HG02943 (cell line): ENCODE results near the gene COMMD1.
A peak's percentile ranks its signal among the peaks of the same experiment; 100 is the strongest.
"Not testable (repeated sequence)": the region's sequence is repeated elsewhere in the genome, so short reads cannot be mapped to it uniquely, and the experiment has no call there.

Experiments used
- ATAC-seq: cut with Tn5 transposase; IDR thresholded peaks from one replicate; pipeline ENCODE4 v1.9.1; 2021; ENCODE audit warnings: mild to moderate bottlenecking, low read depth, moderate library complexity; ENCODE audit not compliant: unreplicated experiment

The COMMD1 gene

DNA sequence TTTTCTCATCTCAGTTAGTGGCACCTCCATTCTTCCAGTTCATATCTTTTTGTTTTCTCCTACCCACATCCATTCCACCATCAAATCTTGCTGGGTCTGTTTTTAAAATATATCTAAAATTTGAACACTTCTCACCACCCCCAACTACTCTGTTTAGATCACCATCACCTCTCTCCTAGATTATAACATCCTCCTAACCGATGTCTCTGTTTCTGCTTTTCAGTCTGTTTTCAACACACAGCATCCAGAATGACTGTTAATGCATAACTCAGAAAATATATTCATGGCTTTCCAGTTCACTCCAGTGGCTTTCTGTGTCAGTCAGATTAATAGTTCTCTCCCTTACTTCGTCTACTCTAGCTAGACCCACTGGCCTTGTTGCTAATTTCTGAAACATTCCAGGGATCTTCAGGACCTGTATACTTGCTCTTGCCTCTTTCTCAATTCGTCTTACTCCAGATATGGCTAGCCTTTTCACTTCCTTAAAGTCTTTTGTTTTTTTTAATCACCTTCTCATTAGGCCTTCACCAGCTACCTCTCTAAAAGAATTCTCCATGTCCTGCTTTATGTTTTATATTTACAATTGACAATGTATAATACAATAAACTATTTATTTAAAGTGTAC, 105.3 kb downstream of the COMMD1 start:
- ATAC-seq: no peak

DNA sequence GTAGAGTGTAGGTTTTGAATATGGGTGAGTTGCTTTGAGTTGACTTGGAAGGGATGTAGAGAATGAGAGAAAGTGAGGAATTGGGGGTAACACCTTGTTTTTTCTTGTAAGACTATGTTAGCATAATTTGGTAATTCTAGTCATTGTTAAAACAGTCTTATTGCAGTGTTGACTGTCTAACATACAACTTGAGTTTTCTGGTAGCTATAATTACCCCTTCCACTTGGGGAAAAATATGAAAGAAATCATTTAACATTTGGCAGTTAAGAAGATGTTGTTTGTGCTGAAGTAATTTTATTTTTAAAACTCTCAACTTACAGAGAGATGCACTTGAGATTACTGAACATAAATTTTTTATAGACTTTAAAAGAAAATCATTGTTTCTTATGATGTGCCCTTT, 108.2 kb downstream of the COMMD1 start:
- no peak for ATAC-seq

DNA sequence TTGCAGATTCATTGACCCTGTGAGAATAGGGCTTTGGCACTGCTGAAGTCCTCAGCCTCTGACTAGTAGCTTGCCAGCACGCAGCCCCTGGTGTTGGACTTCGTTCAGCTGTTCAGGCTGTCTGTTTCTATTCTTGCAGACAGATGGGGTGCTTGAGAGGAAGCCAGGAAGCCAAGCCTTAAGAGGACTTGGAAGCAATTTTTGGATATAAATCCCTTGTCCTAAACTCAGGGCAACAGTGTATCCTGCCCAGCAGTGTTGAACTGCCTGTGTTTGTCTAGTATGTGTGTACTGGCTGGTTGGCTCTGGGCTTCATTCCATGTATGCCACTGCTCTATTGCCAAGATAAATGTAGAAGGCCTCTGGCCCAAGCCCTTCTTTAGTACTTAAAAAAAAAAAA, 108.6 kb downstream of the COMMD1 start:
- no peak for ATAC-seq

DNA sequence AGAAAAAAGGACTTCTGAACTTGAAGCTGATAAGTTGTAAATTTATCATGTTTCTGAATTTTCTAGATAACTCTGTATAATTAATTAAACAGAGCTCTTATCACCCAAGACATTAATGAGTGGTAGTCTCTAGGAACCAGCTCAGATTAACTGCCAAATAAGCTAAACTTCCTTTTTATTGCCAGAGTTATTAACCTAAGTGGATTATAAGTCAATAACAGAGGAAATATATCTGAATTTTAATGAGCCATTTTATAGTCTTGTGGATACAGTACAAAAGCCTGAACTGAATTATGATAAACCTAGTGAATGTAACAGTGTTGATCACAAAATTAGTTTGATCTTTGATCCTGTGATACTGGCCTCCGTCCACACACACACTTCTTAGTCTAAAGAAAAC, 111.5 kb downstream of the COMMD1 start:
- no peak for ATAC-seq

DNA sequence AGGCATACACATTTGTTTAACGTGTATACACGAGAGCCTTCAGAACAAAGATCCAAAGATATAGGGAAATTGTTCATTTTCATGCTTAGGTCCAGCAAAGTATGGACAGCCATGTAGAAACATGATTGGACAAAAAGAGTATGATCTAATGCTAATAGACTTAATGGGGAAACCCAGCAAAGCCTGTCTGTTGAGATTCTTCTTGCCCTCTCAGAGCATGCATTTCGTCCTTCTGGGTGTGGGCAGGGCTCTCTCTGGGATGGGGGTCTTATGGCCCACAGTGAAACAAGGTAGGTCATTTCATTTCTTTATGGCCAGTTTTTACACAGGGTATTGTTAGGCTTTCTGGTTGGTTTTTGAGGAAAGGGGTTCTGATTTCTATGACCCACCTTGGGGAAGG, 124.4 kb downstream of the COMMD1 start:
- no peak for ATAC-seq

DNA sequence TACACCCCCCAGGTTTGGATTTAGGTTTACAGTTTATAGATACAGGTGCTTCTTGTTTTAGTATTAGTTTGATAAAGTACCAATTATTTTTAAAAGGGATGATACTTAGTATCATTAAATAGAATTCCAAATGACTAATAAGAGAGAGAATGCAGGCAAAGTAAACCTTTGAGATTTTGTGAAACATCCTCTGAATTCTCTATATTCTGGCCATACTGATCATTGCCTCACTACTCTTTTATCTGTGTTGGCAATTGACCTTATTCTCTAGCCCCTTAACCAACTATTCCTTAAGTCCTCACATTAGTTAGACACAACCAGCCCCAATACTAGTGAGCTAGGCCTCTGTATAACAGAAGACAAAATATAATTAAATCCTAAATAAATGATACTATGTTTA, 125.4 kb downstream of the COMMD1 start:
- no peak for ATAC-seq

DNA sequence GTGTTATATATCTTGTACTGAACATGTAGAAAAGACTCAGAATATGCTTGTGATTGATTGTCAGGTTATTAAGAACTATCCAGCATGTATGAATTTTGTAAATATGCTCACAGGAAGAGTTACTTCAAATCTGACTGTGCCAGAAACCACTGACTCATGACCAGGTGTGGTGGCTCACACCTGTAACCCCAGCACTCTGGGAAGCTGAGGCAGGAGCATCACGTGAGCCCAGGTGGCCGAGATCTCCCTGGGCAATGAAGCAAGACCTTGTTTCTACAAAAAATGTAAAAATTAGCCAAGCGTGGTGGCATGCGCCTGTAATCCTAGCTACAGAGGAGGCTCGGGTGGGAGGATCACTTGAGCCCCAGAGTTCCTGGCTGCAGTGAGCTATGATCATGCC, 126.6 kb downstream of the COMMD1 start:
- no peak for ATAC-seq

DNA sequence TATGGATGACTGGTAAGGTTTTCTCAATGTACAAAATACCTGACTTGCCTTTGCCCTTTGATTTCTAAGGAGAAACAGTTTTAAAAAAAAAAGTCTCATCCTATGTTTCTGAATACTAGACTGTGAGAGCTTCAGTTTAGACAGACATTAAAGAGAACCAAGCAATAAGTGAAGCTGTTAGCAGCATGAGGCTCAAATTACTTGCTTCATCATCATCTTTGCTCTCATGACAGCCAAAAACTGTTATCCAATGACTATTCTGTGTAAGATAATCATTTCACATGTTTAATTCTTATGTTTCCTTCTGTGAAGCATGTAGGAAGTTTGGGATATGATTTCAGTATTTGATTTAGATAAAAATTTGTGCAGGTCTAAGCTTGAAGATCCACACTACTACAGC, 129.2 kb downstream of the COMMD1 start:
- no peak for ATAC-seq

DNA sequence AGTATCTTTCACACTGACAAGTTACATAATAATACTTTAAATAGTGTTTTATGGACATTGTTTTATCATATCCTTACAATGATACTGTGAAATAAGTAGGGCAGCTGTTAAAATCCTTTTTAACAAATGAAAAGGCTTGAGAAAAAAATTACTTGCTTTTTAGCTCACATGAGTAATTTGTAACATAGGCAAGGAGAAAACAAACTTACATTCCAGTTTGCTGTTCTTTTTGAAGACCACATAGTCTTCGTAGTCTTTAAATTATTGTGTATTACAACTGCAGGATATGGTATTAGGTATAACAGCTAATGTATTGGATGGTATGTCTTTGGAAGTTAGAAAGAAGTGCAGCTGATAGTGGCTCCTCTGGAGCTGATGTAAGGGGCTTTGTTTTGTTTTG, 130.8 kb downstream of the COMMD1 start:
- no peak for ATAC-seq

DNA sequence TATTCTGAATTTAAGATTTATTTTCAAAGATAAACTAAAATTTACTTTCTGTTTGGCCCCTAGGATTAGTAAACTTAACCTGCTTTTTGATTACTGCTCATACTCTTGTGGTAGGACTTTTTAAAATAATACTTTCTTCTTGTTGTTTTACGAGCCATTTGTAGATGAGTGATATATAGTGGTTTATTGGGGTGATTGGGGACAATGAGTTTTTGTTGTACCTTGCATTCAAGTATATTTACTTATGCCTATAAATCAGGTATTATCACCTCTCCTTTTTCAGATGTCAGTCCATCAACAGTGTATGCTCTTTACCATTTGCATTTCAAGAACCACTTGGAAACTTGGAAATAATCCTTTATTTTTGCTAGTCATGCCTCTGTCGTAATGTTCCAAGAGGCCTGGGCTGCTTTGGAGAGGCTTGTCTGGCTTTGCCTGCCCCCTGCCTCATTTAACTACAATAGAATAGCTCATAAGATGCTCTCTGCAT, 131.3 kb downstream of the COMMD1 start:
- ATAC-seq: no peak

DNA sequence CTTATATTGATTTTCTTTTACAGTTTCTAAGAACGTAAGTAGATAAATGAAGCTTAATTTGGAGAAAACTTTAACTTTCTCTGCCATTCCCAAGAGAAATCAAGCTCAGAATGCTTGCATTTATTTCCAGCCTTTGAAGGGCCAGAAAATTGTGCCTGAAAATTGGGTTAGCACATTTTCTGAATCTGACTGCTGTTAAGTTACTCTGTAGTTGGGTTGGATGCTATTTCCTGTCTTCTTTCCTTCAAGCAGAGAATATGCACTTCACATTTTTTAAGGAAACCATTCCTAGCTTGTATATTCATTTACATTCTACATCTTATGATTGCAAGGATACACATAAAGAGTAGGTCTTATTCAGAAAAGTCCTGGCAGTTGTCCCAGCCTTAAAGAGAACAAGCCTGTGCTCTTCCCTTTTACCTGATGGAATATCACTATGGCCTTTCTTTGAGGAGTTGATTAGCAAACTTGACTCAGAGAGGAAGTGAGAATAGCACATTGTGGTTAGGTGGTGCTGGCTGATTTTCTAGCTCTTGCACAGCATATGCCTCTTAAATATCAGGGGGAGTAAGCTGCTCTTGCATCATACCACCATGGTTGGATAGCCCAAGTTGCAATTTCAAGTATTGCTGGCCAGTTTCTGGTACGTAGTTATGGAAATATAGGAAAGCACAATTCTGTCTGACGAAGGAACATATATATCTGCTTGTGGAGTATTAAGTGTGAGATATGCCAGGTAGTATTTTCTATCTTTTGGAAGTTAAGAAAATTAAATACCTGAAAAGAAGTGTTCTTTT, 133.7 kb downstream of the COMMD1 start:
- ATAC-seq: peak; percentile 99

DNA sequence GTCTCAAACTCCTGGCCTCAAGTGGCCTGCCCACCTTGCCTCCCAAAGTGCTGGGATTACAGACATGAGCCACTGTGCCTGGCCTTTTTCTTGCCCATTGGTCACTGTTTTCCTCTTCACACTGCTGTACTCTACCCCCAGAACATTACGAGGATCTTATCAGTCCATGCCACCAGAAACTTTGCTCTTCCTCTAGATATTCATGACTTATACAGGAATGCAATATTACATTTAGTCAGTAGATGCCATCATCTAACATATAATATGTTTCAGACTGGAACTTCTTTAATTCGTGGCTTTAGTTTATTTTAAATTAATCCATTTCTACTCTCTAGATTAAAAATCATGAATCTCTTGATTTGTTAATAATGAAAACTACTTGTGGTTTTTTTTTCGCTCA, 135.5 kb downstream of the COMMD1 start:
- ATAC-seq: no peak

DNA sequence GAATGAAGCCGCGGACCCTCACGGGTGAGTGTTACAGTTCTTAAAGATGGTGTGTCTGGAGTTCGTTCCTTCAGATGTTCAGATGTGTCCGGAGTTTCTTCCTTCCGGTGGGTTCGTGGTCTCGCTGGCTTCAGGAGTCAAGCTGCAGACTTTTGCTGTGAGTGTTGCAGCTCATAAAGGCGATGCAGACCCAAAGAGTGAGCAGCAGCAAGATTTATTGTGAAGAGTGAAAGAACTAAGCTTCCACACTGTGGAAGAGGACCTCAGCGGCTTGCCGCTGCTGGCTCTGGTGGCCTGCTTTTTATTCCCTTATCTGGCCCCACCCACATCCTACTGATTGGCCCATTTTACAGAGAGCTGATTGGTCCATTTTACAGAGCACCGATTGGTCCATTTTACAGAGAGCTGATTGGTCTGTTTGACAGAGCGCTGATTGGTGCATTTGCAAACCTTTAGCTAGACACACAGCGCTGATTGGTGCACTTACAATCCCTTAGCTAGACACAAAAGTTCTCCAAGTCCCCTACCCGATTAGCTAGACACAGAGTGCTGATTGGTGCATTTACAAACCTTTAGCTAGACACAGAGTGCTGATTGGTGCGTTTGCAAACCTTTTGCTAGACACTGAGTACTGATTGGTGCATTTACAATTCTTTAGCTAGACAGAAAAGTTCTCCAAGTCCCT, 136.4 kb downstream of the COMMD1 start:
- ATAC-seq: not testable (repeated sequence)

DNA sequence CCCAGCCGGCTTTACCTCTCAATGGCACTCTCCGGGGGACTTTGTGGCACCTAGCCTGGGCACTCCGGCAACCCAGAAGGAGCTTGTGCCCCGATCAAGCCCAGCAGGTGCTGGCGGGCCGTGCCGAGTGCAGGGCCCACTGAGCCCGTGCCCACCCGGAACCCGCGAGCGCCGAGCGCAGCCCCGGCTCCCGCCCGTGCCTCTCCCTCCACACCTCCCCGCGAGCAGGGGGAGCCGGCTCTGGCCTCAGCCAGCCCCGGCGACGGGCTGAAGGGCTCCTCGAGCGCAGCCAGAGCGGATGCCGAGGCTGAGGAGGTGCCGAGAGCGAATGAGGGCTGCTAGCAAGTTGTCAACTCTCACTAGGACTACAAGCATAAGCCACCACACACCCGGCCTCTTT, 136.9 kb downstream of the COMMD1 start:
- no peak for ATAC-seq

DNA sequence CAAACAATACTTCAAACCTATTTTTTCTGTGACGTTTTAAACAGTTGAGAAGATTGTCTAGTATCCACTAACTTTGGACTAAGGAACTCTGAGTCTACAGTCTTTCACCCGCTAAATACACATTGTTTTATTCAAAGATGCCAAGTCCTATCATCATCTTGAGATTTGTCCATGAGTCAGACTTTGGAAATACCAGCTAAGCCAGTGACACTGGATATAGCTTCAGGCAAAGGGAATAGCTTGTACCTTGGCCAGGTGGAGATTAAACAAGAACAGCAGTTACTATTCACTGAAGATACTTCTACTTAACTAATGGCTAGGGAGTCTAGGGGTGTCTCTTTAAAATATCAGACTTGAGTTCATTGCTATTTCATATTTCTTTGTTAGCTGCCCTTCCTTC, 137.5 kb downstream of the COMMD1 start:
- ATAC-seq: no peak

DNA sequence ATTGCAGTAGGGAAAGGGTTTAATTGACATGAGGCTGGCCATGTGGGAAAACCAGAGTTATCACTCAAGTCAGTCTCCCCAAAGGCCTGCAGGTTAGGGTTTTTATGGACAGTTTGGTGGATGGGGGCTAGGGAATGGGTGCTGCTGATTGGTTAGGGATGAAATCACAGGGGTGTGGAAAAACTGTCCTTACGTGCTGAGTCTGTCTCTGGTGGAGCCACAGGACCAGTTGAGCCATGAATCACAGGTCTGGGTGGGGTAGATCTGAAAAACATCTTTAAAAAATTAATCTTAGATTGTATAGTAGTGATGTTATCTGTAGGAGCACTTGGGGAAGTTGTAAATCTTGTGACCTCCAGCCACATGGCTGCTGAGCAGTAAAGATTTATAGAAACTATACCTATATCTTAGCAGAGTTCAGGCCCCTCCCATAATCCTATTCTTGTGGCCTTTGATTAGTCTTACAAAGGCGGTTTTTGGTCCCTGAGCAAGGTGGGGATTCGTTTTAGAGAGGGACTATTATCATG, 139.6 kb downstream of the COMMD1 start:
- no peak for ATAC-seq

DNA sequence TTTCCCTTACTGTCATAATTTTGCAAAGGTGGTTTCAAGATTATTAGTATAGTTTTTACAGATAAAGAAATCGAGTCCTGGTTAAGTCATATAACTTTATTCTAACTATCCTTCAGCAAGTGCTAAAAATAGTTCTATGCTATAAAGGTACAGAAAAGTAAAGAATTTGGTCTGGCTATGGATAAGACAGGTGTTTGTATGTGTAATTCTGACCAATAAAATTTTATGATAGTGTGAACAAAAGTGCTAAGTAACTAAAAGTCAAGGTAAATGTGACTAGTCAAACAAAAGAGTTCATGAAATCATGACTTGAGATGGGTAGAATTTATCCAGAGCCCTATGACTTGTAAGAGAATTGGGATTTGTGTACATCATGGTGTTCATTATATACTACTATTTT, 140.7 kb downstream of the COMMD1 start:
- ATAC-seq: no peak

DNA sequence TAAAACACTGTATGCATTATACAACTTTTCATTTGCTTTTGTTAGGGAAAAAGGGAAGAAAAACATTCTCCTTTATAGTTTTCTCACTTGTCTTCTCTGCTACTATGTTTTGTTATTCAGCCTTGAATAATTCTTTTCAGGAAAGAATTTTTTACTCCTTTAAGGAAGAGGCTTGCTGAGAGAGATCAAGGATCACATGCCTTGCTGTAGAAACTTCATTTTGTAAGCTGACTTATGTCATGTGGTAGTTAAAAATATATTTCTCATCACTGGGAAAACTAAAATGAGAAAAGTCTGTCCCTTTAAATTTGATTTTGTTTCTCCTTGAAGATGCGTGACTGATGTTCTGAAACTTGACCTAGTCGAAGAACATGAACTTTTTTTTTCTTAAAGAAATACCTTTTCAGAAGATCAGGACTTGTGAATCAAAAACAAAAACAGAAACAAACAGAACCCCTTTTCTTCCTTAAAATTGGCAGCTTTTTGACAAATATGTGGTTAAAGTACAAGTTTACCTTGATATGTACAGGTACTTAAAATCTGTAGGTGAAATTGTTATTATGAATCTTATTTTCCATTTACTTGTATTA, 145.1 kb downstream of the COMMD1 start:
- no peak for ATAC-seq

DNA sequence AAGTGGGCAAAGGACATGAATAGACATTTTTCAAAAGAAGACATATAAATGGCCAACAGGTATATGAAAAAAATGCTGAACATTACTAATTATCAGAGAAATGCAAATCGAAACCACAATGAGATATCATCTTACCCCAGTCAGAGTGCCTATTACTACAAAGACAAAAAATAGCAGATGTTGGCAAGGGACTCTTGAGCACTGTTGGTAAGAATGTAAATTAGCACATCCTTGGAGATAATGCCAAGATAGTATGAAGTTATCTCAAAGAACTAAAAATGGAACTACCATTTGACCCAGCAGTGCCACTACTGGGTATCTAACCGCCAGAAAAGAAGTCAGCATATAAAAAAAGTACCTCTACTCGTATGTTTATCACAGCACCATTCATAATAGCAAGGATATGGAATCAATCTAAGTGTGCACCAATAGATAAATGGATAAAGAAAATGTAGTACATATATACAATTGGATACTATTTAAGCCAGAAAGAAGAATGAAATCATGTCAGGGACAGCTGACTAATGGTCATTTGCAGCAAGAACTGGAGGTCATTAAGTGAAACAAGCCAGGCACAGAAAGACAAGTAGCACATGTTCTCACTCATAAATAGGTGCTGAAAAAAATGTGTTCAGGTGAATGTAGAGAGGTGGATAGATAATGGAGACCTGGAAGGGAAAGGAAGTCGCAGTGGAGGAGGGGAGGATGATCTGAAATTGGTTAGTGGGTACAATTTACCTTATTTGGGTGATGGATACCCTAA, 148.7 kb downstream of the COMMD1 start:
- ATAC-seq: no peak

DNA sequence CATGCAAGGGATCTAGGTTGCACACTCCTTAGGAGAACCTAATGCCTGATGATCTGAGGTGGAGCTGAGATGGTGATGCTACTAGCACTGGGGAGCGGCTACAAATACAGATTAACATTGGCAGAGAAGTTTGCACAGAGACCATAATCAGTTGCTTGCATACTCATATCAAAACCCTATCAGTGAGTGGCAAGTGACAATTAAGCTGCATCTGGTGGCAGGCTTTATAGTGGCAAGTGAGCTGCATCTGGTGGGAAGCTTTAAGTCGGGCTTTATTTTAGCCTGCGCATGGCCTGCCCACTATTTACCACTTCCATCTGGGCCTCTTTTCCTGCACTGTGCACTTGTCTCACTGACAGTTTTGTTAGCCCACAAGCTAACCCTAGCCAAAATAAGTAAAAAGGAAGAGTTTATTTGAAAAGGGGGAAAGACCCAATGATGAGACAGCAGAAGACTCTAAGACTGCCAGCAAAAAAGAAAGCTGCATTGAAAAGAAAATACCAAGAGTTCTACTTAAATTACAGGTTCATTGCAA, 149.5 kb downstream of the COMMD1 start:
- ATAC-seq: no peak
